Vein endothelial cell (primary cell): ENCODE data around the gene NOP53. TPM values are rescaled to one million over a fixed set of nuclear protein-coding genes. Genes with fewer than 3 reads are reported as not detected.

Experiments used
- small RNA-seq: library from RNA; depleted of rRNA; stranded (forward); fragments of <200 nt; gene quantifications from one replicate; pipeline ENCODE3, GENCODE V24; 2012
- total RNA-seq: library from RNA; depleted of rRNA; stranded (reverse); fragments of >200 nt; gene quantifications from 2 replicates; pipeline ENCODE4 v1.2.3, GENCODE V29; 2012

NOP53 gene
- total RNA-seq: 67.4 and 97.0 TPM in 2 replicates

DNA sequence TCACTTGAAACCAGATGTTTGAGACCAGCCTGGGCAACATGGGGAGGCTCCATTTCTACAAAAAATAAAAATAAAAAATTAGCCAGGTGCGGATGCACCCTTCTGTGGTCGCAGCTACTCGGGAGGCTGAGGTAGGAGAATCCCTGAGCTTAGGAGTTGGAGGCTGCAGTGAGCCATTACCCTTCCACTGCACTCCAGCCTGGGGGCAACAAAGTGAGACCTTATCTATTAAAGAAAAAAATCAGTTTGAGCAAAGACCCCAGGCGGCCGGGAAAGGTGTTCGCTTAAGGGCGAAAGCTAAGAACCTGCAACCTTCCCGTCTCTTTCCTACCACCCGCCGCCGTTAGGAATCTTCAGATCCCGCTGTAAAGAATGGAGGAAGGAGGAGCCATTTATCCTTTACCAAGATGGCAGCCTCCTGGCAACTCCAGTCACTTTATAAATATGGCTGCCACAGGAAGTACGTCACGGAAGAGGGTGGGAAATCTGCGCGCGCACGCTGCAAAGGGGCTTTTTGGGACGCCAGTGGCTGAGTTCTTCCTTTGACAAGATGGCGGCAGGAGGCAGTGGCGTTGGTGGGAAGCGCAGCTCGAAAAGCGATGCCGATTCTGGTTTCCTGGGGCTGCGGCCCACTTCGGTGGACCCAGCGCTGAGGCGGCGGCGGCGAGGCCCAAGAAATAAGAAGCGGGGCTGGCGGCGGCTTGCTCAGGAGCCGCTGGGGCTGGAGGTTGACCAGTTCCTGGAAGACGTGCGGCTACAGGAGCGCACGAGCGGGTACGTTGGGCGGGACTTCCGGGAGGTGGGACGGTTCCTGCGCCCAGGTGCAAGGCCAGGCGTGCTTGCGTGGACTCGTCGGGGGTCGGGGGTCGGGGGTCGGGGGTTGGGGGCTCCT is at the start of gene NOP53:
TSS of gene NOP53 (plus strand) at position 537 of the 892 bp plus-strand sequence. CDS start at position 551, 14 bp downstream.

GRCh38 chr19:47713046-47714021 is 32.0 kb upstream of the NOP53 start, which contains the start of gene EHD2:
Gene EHD2 (plus strand): TSS chr19:47713422. CDS start chr19:47716613, 3,191 bp downstream.

DNA sequence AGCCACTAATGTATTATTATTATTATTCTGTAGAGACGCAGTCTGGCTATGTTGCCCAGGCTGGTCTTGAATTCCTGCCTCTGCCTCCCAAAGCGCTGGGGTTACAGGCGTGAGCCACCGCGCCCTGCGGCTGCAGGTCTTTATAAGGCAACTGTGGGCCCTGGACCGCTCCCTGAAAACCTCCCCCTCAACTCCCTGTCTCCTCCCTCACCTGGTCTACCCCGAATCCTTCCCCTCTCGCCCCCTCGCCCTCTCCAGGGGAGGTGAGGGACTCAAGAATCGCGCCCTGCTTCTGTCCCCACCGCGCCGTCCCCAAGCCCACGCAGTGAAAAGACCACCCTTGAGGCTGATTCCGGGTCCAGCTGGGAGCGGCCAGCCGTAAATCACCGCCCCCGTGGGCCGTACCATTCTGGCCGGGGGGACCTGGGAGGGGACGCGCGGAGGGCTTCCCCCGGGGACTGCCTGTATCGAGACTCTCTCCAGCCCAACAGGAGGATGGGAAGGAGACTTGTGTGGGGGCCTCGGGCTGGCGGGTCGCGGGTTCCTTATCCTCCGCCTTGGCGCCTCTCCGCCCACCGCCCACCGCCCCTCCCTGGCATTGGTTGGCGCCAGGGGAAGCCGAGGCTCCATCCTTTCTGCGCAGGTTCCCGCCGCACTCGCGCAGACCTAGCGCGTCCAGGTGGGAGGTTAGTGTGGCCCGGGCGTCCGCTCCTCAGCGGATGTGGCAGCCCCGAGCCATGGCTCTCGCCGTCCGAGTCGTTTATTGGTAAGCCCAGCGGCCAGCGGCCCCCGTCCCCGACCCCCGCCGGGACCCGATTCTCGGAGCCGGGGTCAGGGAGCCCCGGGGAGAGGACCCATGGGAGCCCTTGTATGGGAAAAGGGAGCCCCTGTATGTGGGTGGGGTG is 33.0 kb downstream of the NOP53 start, which contains the start of gene SELENOW:
TSS of gene SELENOW (plus strand) at position 655 of the 905 bp plus-strand sequence. CDS start at position 738, 83 bp downstream.

DNA sequence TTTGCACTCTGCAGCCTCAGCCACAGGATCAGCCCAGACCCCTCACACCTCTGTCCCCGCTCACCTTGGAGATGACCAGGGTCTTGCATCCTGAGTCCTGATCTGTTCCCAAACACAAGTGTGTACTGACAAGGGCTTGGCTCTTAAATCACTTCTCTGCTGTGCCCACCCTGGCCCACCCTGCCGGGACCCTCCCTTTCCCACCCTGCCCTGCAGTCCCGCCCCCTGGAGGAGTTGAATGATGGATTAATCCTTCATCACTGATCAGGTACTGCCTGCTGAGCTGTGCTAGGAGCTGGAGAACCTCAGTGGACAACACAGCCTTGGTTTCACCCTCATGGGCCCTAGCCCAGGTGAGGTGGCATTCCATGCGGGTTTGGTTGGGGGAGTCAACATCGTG is 59.1 kb downstream of the NOP53 start, which contains the start of gene TPRX1:
TSS of gene TPRX1 (minus strand) at position 101 of the 400 bp plus-strand sequence. CDS start at position 89, 12 bp downstream.

Small RNA genes lying within 50 kb of the gene (small RNA-seq; reads per million reads assigned to genes)
- gene AC008745.1 (not detected), gene SNORD23 (not detected)

Other genes with a start within 250 kb of the NOP53 start
- 82.6 and 92.5 TPM in 2 replicates for gene NAPA, start 230.5 kb upstream of the NOP53 start, total RNA-seq
- gene ZNF541, start 172.4 kb upstream of the NOP53 start, total RNA-seq: 0.19 and 0.33 TPM in 2 replicates
- 7.5 and 12.7 TPM in 2 replicates for gene BICRA, start 136.4 kb upstream of the NOP53 start, total RNA-seq
- 150 and 171 TPM in 2 replicates for gene EHD2, start 32.1 kb upstream of the NOP53 start, total RNA-seq
- 342 and 531 TPM in 2 replicates for gene SELENOW, start 33.2 kb downstream of the NOP53 start, total RNA-seq
- gene TPRX1, start 59.0 kb downstream of the NOP53 start, total RNA-seq: not detected in 2 replicates
- not detected in 2 replicates for gene CRX, start 76.4 kb downstream of the NOP53 start, total RNA-seq
- not detected in 2 replicates for gene TPRX2, start 113.7 kb downstream of the NOP53 start, total RNA-seq
- not detected in 2 replicates for gene SULT2A1, start 140.8 kb downstream of the NOP53 start, total RNA-seq
- not detected in 2 replicates for gene BSPH1, start 246.6 kb downstream of the NOP53 start, total RNA-seq
- gene ELSPBP1, start 249.1 kb downstream of the NOP53 start, total RNA-seq: not detected in 2 replicates